Measurements from ENCODE around the gene TLX1. TPM values are rescaled to one million over a fixed set of nuclear protein-coding genes. Genes with fewer than 3 reads are reported as not detected.

TLX1 gene
- total RNA-seq, 1 donor from 2014 or later: 0.33 TPM

- DNase-seq (ENCODE audit: low read depth, low spot score): peak; percentile 80
- peaks cover 3% of the 10 kb centered on the region for H3K4me1 Mint-ChIP-seq
- peaks cover 80% of the 10 kb centered on the region for H3K27me3 Mint-ChIP-seq (ENCODE audit: low read depth)
- no peak overlapping the region for H3K27ac Mint-ChIP-seq (ENCODE audit: unreplicated experiment)
- no peaks in the 10 kb centered on the region for H3K36me3 Mint-ChIP-seq (ENCODE audit: low read depth)
- H3K9me3 Mint-ChIP-seq: no peaks in the 10 kb centered on the region
- H3K4me3 Mint-ChIP-seq: no peak overlapping the region
- TF ChIP-seq CTCF (conservative IDR thresholded peaks at IDR 0.05): peak; percentile 83
Observed at GRCh38 chr10:101095550-101096213, 35.4 kb upstream of the TLX1 start.

GRCh38 chr10:101096378-101096777 is 34.7 kb upstream of the TLX1 start:
- DNase-seq (ENCODE audit: low read depth, low spot score): no peak
- Mint-ChIP-seq H3K27me3 (ENCODE audit: low read depth) (peaks cover 77% of the 10 kb centered on the region), H3K4me3 (no peak overlapping the region), H3K4me1 (peaks cover 3% of the 10 kb centered on the region), H3K27ac (ENCODE audit: unreplicated experiment) (no peak overlapping the region), H3K9me3 (no peaks in the 10 kb centered on the region), H3K36me3 (ENCODE audit: low read depth) (no peaks in the 10 kb centered on the region)
- no peak for TF ChIP-seq CTCF (conservative IDR thresholded peaks at IDR 0.05)

- no peak for DNase-seq (ENCODE audit: low read depth, low spot score)
- H3K27ac Mint-ChIP-seq (ENCODE audit: unreplicated experiment): no peak overlapping the region
- H3K4me1 Mint-ChIP-seq: peaks cover 3% of the 10 kb centered on the region
- H3K27me3 Mint-ChIP-seq (ENCODE audit: low read depth): peaks cover 77% of the 10 kb centered on the region
- H3K9me3 Mint-ChIP-seq: no peaks in the 10 kb centered on the region
- no peak overlapping the region for H3K4me3 Mint-ChIP-seq
- no peaks in the 10 kb centered on the region for H3K36me3 Mint-ChIP-seq (ENCODE audit: low read depth)
- no peak for TF ChIP-seq CTCF (conservative IDR thresholded peaks at IDR 0.05)
Observed at GRCh38 chr10:101097881-101098280, 33.2 kb upstream of the TLX1 start.

- Mint-ChIP-seq H3K4me3 (no peak overlapping the region), H3K9me3 (no peaks in the 10 kb centered on the region), H3K4me1 (no peaks in the 10 kb centered on the region), H3K36me3 (ENCODE audit: low read depth) (no peaks in the 10 kb centered on the region), H3K27me3 (ENCODE audit: low read depth) (peaks cover 84% of the 10 kb centered on the region), H3K27ac (ENCODE audit: unreplicated experiment) (no peak overlapping the region)
- no peak for TF ChIP-seq CTCF (conservative IDR thresholded peaks at IDR 0.05)
- DNase-seq (ENCODE audit: low read depth, low spot score): no peak
Observed at GRCh38 chr10:101099901-101100300, 31.2 kb upstream of the TLX1 start.

- peaks cover 86% of the 10 kb centered on the region for H3K27me3 Mint-ChIP-seq (ENCODE audit: low read depth)
Observed at GRCh38 chr10:101101372-101101881, 29.7 kb upstream of the TLX1 start.

More at GRCh38 chr10:101101372-101101881, 29.7 kb upstream of the TLX1 start:
- DNase-seq (ENCODE audit: low read depth, low spot score): no peak
- no peak overlapping the region for H3K4me3 Mint-ChIP-seq
- no peaks in the 10 kb centered on the region for H3K4me1 Mint-ChIP-seq
- H3K27ac Mint-ChIP-seq (ENCODE audit: unreplicated experiment): no peak overlapping the region
- no peaks in the 10 kb centered on the region for H3K9me3 Mint-ChIP-seq
- no peaks in the 10 kb centered on the region for H3K36me3 Mint-ChIP-seq (ENCODE audit: low read depth)
- TF ChIP-seq CTCF (conservative IDR thresholded peaks at IDR 0.05): no peak
